GM19452 (cell line): ENCODE data around the gene CFAP77.

Source experiments
- ATAC-seq: cut with Tn5 transposase; IDR thresholded peaks from one replicate; pipeline ENCODE4 v1.9.1; 2021; ENCODE audit not compliant: unreplicated experiment

The CFAP77 gene

DNA sequence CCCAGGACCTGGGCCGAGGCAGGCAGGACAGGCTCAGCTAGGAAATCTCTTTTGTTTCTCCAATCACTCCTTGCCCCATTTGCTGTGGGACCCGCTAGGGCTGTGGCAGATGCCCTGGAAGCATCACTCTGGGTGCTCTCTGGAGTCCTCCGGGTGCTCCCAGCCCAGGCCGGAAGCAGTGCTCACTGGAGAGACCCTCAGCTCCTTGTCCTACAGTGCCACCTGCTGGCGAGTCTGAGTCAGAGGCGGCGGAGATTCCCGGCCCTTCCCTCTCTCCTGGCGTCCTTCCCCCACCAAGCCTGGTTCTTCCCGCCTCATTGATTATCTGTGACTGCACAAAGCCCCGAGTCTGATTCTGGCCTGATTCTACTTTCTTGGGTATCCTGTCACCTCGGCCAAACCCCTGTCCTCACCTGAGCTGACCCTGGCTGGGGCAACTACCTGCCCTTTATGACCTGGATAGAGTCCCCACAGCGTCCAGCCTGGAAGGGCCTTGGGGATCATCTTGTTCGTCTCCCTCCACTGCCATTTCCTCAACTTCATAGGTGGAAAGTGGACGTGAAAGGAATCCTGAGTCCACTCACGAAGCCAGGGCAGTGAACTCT lies 165.1 kb downstream of the CFAP77 start:
- no peak for ATAC-seq

- no peak for ATAC-seq
Measured at GRCh38 chr9:132575811-132576210, 165.8 kb downstream of the CFAP77 start.

DNA sequence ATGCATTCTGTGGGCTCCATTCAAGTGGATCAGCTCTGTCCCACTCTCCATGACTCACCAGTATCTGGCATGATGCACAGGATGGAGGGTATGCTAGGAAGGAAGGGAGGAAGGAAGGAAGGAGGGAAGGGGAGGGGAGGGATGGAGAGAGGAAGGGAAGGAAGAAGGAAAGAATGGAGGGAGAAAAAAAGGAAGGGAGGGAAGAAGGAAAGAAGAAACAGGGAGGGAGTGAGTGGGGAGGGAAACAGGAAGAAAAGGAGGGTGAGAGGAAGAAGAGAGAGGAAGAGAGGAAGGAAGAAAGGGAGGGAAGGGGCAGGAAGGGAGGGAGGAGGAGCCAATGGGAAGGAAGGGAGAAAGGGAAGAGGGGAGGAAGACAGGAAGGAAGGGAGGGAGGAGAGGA lies 167.1 kb downstream of the CFAP77 start:
- ATAC-seq, result no peak

DNA sequence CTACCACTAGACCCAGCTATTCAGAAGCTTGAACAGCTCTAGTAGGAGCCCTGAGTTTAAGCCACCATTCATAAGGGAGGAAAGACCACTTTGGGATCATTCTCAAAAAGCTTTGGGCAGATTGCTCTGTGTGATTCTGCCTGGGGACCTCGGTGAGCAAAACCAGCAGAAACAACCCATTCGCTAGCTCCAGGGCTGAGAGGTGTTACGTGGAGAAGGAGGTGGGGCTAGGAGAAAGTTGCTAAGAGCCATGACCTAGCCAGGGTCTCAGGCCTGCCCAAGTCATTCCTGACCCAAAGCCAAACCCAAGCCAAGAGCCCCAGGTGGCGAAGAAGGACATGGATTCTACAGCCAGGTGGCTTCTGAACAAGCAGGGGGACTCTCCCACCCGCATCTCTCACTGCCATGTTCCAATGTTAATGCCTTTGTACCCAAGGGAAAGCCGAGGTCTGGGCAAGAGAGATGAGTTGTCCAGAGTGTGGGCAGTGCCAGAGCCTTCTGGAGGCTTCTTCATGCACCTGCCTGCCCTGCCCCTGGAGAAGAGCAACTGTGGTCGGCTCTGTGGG lies 168.4 kb downstream of the CFAP77 start:
- ATAC-seq, result no peak

- no peak for ATAC-seq
Measured at GRCh38 chr9:132579427-132579798, 169.4 kb downstream of the CFAP77 start.

- no peak for ATAC-seq
Measured at GRCh38 chr9:132582276-132582785, 172.3 kb downstream of the CFAP77 start, which contains the start of gene BARHL1. TSS of gene BARHL1 (plus strand) at chr9:132582606. CDS start at chr9:132582798, 192 bp downstream.

DNA sequence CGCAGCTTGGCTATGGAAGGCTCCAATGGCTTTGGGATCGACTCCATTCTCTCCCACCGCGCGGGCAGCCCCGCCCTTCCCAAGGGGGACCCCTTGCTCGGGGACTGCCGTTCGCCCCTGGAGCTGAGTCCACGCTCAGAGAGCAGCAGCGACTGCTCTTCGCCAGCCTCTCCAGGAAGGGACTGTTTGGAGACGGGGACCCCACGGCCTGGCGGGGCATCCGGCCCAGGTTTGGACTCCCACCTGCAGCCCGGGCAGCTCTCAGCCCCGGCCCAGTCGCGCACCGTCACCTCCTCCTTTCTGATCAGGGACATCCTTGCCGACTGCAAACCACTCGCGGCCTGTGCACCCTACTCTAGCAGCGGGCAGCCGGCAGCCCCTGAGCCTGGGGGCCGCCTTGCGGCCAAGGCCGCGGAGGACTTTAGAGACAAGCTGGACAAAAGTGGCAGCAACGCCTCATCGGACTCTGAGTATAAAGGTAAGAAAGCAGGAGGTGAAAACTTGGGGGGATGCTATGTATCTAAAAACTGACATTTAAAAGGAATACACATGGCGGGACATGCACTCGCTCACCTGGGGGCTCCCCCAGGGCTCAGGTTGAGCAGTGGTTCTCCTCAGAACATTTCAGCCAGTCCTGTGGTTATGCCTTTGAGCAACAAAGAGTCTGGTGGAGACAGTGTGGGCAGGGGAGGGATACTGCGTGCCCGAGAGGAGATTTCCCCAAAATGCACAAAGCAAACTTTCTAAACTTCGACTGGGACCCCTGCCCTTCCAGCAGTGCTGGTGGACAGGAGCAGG lies 173.0 kb downstream of the CFAP77 start:
- ATAC-seq, result no peak

DNA sequence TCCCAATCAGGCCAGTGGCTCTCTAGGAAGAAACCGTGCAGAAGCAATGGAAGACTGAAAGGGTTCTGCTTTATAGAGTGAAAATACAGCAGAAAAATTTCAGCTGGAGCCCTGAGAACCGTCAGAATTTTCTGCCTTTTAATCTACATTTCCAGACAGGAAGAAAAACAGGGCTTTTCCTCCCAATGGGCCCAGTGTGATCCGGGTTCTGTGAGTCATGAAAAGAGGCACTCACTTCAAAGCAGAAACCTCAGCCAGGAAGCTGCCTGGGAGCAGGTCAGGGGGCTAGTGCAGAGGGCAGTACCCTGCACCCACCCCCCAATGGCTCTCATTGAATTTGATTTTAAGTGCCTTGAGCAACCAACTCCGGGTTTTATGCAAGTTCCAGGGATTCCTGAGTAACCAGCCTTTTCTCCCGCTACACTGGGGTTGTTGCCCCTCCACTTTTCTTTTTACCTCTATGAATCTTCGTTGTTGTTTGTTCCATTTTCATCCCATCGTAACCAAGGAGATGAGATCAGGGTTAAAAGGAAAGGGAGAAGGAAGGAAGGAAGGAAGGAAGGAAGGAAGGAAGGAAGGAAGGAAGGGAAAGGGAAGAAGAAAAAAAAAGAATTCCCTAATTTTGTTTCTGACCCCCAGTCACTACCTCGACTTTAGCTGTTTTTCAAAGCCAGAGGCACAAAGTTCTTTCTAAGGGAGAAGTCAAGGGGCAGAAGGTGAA lies 173.7 kb downstream of the CFAP77 start:
- no peak for ATAC-seq

DNA sequence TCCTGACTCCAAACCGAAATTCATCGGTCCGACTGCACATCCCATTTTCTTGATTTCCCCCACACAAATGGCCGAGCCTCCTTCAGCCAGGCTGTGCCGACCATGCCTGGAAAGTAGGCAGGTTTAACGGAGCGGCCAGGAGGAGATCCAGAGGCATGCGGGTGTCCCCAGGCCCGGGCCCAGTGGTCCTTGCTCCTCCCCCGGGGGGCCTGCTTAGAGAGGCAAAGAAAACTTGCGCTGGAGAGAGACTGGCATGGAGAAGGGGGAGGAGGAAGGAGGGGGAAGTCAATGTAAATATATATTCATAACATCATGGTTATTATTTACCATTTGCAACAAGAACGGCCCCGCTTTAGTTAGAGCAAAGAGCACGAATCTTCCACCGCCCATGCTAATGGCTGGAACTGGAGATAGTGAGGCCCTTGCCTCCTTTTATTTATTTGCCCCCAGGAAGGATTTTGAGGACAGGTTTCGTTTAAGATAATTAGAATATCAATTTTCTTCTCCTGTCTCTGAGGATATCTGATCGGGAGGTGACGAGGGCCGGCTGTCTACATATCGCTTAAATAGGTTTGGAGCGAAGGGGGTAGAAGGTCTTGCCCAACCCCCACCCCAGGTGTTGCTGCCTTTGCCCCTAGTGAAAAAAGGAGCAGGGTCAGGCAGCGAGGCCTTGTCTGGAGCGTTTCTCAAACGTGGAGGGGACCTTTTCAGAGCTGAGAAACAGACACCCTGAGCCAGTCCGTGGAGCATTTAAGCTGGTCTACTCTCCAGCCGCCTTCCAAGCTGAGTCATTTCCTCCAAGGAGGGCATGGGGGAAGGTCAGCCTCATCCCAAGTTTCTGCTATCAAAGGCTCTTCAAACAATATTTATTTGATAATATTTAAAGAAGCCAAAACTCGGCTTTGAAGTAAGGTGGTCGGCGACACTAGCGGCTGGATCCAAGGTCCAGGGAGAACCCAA lies 174.9 kb downstream of the CFAP77 start:
- ATAC-seq, result no peak

DNA sequence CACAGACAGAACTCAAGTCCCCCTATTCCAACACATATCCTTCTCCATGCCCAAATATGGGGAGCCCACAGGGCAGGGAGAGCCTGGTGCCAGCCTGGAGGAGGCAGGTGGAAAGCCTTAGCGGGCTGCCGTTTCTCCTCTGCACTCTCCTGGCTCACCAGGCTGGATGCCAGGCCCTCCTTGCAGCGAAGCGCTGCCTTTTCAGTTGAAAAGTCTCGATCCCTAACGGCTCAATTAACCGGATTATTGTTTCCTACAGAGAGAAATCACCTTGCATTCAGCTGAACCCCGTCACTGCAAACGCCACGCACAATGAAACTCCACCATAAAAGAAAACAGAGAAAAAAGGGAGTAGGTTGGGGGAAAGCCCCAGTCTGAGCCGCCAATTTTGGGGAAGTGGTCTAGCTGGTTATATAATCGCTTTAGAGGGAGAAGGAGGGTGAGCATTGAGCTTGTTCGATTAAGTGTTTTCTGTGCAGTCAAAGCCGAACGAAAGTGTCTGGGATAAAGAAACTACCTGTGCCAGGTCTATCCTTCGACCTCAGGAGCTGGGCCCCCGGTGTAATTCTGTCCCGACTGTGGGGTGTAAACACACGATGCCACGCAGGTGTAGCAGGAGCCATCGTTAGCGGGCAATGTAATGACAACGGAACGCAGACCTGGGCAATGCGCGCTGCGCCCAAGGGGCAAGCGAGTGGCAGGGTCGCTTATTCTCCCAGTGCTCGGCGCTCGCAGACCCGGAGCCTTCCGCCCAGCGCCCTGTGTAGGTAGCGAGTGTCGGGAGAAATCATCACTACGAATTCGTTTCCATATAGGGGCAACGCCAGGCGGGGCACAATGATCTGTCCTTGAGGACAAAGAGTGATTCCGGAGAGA lies 176.2 kb downstream of the CFAP77 start:
- ATAC-seq, result no peak

DNA sequence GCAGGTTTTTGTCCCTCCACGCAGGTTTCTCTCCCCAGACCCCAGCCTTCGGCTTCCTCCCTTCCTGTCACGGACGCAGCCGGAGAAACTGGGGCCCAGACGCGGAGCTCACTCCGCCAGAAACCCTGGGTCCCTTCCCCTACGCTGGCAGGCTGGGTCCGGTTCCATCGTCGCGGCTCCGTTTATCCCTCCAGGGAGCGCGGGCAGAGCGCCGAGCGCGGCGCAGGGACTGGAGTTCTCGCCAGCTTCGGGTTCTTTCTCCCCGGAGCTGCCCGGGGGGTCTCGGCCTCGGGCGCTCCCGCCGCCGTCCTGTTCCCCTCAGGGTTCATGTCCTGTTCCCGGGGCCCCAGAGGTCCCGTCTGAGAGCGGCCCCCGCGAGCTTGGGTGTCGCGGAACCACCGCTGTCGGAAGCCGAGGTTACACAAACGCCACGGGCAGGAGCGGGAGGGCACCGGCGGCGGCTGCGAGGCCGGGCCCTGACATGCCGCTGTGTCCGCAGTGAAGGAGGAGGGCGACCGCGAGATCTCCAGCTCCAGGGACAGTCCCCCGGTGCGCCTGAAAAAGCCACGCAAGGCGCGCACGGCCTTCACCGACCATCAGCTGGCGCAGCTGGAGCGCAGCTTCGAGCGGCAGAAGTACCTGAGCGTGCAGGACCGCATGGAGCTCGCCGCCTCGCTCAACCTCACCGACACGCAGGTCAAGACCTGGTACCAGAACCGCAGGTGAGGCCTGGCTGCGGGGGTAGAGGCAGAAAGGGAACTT lies 177.0 kb downstream of the CFAP77 start:
- ATAC-seq, result no peak

GRCh38 chr9:132587592-132587955 lies 177.6 kb downstream of the CFAP77 start:
- ATAC-seq, result no peak

- no peak for ATAC-seq
Measured at GRCh38 chr9:132588098-132588497, 178.1 kb downstream of the CFAP77 start.

GRCh38 chr9:132588501-132589147 lies 178.6 kb downstream of the CFAP77 start:
- no peak for ATAC-seq

- no peak for ATAC-seq
Measured at GRCh38 chr9:132589148-132590036, 179.4 kb downstream of the CFAP77 start.

DNA sequence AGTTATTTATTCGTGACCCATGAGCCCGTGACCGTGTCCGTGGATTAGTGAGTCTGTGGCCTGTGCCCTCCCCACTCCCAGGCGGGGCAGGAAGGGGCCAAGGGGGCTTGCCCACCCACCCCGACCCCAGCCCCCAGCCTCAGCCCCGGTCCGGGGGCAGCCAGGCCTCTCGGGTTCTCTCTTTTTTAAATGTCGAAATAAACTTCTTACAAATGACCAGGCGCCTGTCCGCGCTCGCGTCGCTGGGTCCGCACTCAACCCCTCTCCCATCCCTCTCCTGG lies 180.0 kb downstream of the CFAP77 start:
- ATAC-seq, result no peak
